Lower leg skin (tissue), 3 donors: Measurements from ENCODE around the gene CTBP1.

ENCODE experiments used
- POLR2A ChIP-seq, 2 donors: fragments of 450-650 bp; IDR thresholded peaks; one replicate each; pipeline ENCODE4 v1.6.1; 2016 to 2017; ENCODE audit warnings: antibody characterized with exemption in 2 of 2, mild to moderate bottlenecking in 1 of 2, moderate library complexity in 1 of 2
- TF ChIP-seq, protein P1 (sequence below), 3 donors: fragments of 450-650 bp; IDR thresholded peaks; one replicate each; pipeline ENCODE4 v1.5.1; 2016; ENCODE audit warnings: antibody characterized with exemption in 3 of 3, mild to moderate bottlenecking in 3 of 3, moderate library complexity in 2 of 3

DNA sequence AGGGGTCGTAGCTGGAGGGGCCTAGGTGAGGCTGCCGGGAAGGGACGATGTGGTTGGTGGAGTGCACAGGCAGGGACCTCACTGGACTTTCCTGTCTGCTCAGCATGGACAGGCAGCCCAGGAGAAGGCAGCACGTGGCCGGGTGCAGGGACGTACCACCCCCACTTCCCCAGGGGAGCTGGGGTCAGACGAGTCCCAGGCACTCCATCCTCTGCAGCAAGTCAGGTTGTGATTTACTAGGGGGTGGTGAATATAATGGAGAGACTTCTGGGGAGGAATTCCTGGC lies 1.5 kb upstream of the CTBP1 start:
- TF ChIP-seq, protein P1, sequence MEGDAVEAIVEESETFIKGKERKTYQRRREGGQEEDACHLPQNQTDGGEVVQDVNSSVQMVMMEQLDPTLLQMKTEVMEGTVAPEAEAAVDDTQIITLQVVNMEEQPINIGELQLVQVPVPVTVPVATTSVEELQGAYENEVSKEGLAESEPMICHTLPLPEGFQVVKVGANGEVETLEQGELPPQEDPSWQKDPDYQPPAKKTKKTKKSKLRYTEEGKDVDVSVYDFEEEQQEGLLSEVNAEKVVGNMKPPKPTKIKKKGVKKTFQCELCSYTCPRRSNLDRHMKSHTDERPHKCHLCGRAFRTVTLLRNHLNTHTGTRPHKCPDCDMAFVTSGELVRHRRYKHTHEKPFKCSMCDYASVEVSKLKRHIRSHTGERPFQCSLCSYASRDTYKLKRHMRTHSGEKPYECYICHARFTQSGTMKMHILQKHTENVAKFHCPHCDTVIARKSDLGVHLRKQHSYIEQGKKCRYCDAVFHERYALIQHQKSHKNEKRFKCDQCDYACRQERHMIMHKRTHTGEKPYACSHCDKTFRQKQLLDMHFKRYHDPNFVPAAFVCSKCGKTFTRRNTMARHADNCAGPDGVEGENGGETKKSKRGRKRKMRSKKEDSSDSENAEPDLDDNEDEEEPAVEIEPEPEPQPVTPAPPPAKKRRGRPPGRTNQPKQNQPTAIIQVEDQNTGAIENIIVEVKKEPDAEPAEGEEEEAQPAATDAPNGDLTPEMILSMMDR (IDR thresholded peaks at IDR 0.05) = no peak
- TF ChIP-seq POLR2A (IDR thresholded peaks at IDR 0.05) = no peak
